CD4-positive, alpha-beta T cell treated with Interleukin-6 for 4 hours (primary cell): ENCODE results near the gene INPP5D.

Experiments
- DNase-seq: peaks from one replicate; pipeline ENCODE4 v3.0.0-alpha.2; 2020; ENCODE audit warnings: mixed read lengths

INPP5D gene

GRCh38 chr2:233245406-233245805 is 185.3 kb downstream of the INPP5D start:
- DNase-seq = no peak

DNA sequence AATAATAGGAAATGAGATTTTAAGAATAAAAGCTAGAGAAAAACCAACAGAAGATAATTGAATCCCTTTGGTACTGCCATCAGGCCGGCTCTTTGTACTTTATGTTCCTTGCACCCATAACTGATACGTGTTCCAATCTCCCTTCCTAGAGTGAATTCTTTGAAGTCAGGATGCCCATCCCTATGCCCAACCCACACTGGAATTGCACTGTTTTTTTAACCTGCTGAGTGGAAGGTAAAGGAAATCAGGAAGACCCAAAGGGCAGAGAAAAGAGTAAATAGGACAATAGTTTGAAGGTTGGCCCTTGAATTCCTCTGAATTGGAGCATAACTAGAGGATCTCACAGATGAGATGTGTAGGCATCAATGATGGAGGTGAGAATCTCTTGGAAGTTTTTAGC is 187.0 kb downstream of the INPP5D start:
- DNase-seq = no peak

GRCh38 chr2:233247744-233248143 is 187.6 kb downstream of the INPP5D start:
- peak; percentile 79 for DNase-seq

GRCh38 chr2:233248999-233249398 is 188.9 kb downstream of the INPP5D start:
- peak; percentile 37 for DNase-seq

GRCh38 chr2:233250568-233250967 is 190.4 kb downstream of the INPP5D start:
- no peak for DNase-seq

- no peak for DNase-seq
Measured at GRCh38 chr2:233250985-233251305, 190.8 kb downstream of the INPP5D start.

- peak; percentile 97 for DNase-seq
Measured at GRCh38 chr2:233251306-233252116, 191.4 kb downstream of the INPP5D start, which contains the start of gene ATG16L1. ATG16L1 (plus strand) TSS chr2:233251673; CDS start chr2:233251828, 155 bp downstream.

DNA sequence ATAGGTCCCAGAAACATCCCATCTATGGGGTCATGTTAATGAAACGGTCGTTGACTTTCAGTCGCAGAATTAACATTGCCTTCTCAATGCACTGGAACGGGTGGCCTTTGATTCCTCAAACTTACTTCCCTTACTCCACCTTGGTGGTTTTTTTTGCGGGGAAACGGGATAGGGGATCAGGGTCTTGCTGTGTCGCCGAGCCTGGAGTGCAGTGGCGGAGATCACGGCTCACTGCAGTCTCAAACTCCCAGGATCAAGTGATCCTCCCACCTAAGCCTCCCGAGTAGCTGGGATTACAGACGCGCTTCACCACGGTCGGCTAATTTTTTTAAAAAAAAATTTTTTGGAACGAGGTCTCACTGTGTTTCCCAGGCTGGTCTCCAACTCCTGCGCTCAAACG is 192.1 kb downstream of the INPP5D start:
- no peak for DNase-seq

- DNase-seq = no peak
Measured at GRCh38 chr2:233255151-233255550, 195.0 kb downstream of the INPP5D start.

- no peak for DNase-seq
Measured at GRCh38 chr2:233256048-233256447, 195.9 kb downstream of the INPP5D start.
